ENCODE measurements around the gene KLHL21.
A peak's percentile ranks its signal among the peaks of the same experiment; 100 is the strongest.
"Not testable (repeated sequence)": the region's sequence is repeated elsewhere in the genome, so short reads cannot be mapped to it uniquely, and the experiment has no call there.

KLHL21 gene

DNA sequence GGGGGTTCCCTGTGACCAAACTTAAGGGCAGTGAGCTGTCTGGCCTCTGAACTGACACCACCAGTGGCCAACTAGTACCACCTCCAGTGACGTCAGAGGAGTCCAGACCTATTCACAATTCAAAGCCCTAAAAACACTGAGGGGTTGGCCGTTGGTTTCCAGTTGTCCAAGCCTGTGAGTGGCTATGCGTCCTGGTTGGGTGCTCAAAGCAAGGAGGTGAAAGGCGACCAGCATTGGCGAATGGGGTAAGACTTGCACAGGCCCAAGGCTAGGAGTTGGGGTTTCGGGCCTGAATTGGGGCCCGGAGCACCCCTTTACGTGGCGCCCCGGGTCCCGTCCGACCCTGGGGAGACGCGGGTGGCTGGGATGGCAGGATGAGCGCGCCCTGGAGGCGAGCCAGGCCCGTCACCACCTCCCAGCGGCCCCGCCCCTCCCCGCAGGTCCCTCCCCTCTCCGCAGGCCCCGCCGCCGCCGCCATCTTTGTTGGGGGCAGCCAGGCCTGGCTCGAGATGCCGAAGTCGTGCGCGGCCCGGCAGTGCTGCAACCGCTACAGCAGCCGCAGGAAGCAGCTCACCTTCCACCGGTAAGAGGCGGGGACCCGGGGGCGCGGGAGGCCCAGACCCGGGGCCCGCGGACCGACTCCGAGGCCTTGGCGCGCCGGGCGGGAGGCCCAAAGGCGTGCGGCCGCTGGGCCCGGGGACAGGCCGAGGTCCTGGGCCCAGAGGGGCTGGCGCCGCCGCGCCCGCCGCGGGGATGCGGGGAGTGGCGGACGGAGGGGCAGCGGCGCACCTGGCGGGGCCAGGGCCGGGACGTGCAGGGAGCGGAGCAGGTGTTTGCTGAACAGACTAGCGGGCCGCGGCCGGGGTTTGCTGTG is 22.3 kb upstream of the KLHL21 start, which contains the start of gene THAP3:
Gene THAP3, plus strand, starts transcription at position 159 of the 874 bp plus-strand sequence. Its CDS starts 351 bp downstream, at position 510.
- DNase-seq, result peak; percentile 92

DNA sequence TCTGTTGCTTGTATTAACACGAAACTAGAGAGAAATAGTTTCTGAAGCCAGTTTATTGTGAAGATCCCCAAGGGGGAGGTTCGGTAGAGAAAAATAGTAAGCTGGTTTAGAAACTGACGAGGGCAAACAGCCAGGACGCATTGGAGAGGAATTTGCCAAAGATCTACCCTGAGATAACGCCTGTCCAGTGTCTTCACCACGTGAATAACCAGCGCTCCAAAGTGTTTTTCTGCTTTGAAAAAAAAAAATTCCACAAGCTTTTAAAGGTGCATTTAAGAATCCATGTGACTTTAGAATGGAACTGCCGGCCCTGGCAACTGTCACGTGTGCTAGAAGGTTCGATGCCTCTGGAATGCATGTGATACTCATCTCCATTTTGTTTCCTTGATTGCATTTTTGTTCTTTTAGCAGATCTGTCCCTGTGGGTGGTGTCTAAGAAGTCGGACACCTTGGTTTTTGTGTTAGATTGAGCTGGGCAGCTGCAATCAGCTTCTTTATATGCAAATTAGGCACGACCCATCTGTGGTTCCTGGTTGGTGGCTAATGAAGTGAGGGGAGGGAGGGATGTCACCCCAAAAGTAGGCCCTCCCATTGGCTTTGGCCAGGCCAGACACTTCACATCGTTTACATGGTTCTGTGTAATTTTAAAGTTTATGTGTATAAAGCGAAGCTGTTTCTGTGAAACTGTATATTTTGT is 20.7 kb upstream of the KLHL21 start:
- no peak for DNase-seq

DNA sequence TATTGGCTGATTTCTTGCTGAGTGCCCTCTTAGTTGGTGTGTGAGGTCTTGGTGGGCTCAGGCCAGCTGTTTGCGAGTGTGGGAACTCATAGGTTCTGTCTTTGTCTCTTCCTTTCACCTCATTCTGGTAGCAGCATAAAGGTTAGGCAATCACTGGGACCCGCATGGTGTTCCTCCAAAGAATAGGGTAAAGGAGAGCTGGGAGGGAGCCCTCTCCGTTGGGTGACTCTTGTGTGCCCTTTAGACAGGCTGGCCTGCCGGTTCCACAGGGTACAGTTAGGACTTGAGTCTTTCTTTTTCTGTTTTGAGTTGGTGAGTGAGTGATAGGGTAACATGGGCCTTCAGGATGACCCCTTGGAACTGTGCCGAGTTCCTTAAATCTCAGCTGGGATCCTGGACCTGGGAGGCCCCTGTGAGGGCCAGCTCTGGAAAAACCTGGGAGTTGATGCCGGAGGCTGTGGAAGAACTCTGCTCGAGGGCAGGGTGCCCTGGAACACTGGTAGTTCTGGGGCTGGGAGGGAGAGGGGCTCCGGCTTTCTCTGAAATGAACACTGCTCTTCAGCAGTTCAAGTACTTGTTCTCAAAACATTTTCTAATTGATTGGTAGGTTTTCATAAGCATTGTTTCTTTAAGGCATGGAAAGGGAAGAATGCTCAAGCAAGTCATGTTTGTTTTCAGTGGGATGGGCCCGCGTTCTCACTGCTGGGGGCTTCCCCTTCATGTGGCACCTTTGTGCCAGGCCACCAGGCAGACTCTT is 19.9 kb upstream of the KLHL21 start:
- no peak for DNase-seq

DNA sequence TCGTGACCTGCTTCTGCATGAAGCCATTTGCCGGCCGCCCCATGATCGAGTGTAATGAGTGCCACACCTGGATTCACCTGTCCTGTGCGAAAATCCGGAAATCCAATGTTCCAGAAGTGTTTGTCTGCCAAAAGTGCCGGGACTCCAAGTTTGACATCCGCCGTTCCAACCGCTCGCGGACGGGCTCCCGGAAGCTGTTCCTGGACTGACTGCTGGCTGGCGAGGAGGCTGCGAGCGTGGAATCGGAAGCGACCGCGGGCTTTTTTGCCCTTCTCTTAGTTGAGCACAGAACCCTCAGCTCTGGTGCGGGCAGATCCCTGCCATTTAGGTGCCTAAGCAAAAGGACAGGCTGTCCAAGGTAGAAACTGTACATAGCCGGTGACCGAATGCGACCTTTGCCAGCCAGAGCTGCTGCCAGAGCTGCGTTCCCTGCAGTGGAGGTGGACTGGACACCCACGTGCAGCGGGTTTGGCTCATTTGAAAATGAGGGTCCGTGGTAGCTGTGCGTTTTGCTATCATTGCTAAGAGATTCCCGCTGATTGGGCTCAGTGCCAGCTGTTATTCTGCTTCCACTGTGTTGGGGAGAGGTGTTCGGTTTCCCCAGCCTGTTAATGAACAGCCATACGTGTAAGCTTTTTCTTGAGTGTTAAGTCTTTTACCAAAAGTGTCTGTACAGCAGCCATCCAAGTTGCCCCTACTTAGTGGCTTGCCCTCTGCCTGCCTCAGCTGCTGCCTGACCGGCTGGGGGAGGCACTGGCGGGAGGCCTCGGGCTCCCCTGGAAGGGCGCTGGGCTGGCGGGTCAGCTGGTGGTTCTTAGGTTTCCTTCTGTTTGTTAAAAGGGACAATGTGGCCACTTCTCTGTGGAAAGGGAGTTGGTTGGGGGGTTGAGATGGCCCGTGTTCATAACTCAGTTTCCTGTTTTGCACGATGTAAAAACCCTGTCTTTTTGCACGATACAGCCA is 19.0 kb upstream of the KLHL21 start:
- no peak for DNase-seq

DNA sequence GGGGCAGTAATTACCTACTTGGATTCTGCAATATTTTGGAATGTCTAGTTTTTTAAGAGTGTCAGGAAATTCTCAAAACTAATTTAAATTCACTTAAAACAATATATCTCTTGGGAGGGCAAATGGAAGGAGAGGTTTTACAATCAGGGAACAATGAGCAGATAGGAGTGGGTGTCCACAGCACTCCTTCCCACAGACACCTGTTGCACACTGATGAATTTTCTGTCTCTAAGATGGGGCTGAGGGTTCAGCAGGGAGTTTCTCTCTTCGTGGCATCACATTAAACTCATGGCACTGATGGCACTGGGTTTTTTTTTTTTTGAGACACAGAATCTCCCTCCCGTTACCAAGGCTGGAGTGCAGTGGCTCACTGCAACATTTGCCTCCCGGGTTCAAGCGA is 16.4 kb upstream of the KLHL21 start:
- no peak for DNase-seq

DNA sequence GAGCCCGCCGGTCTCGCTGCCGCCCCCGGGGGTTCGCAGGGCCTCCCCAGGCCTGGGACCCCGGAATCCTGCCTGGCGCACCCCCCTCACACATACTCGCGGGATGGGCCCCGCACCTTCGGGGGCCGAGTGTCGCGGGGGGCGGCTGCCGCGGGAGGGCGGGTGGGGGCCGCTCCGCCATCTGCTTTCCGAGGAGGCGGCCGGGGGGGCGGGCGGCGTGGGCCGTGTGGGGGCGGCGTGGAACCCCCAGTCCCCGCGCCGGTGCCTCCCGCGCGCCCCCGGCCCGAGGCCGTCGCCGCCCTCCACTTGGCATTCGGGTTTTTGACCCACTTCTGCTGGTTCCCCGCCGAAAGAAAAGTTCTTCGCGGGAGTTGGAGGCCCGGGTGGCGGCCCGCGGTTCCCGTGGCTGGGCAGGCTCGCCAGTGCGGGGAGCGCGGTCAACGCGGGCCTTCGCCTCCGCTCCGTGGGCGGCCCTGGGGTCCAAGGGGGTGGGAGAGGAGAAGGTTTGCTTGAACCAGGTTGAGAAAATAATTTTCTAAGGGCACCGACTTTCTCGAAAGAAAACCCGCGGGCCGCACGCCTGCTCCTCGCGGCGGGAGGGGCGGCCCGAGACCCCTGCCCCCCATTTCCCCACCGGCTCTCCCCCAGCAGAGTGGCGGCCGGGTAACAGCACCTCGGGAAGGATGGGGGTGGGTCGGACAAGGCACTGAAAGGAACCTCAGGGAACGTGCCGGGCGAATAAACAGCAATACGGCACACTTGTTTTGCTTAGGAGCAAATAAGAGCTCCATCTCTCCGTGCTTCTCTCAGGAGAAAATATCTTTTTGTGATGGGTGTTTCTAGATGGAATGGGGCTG is 12.5 kb upstream of the KLHL21 start:
- DNase-seq, result peak; percentile 42

GRCh38 chr1:6614019-6614928 is 11.6 kb upstream of the KLHL21 start:
- DNase-seq, result no peak

DNA sequence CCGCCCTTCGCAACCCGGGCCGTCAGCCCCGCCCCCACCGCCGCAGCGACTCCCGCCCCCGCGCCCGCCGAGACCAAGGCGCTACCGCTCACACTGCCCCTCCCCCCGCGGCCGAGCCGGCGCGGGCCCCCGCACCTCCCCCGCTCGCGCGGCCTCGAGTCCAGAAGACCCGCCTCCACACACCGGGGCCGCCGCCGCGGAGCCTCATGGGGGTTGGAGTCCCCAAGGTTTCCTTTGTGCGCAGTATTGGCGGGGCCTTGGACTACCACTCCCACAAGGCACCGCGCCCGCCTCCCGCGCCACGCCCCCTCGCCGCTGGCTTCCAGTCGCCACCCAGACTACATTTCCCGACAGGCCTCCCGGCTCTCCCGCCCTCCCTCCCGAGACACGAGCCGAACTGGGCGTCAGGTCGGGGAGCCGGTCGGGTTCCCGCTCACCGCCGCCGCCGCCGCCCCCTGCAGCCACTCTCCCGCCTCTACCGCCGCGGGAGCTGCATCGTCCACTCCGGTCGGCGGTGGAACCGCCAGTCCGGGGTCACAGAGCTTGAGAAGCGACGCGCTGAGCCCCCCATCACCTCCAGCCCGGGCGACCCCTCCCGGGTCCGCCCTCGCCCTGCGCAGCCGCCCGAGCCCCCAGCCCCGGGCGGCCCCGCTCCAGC is 10.8 kb upstream of the KLHL21 start, which contains the start of gene PHF13:
Gene PHF13, plus strand, starts transcription at position 371 of the 658 bp plus-strand sequence. CDS start 336 bp downstream, outside the sequence.
- DNase-seq, result peak; percentile 99

- DNase-seq, result peak; percentile 82
Observed at GRCh38 chr1:6612641-6613360, 10.1 kb upstream of the KLHL21 start.

- DNase-seq, result no peak
Observed at GRCh38 chr1:6603915-6604558, 1.4 kb upstream of the KLHL21 start.

GRCh38 chr1:6603238-6603914 is 707 bp upstream of the KLHL21 start:
- peak; percentile 87 for DNase-seq

DNA sequence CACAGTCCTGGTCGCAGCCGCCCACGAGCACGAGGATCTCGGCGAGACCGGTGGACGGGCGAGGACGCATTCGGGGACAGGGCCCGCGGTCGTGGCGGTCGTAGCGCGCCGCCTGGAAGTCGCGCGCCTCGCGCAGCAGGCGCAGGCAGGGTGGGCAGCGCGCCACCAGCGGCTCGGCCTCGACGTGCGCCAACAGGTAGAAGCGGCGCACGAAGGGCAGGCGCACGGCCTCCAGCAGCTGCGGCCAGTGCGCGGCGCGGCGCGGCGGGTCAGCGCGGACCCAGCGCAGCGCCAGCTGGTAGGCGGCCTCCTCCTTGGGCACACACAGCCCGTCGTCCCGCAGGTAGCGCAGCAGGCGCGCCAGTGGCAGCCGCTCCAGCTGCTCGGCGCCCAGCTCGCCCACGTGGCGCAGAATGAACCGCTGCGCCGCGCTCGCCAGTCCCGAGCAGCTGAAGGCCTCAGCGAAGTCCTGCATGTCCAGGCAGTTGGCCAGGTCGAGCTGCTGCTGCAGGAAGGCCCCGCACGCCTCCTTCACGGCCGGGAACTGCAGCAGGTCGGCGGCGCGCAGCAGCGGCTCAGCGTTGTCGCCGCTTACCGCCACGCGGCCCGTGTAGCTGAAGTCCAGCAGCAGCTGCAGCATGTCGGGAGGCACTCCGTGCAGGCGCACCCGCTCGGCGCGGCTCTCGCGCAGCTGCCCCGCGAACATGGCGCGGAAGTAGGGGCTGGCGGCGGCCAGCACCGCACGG is 573 bp downstream of the KLHL21 start:
- peak; percentile 90 for DNase-seq

DNA sequence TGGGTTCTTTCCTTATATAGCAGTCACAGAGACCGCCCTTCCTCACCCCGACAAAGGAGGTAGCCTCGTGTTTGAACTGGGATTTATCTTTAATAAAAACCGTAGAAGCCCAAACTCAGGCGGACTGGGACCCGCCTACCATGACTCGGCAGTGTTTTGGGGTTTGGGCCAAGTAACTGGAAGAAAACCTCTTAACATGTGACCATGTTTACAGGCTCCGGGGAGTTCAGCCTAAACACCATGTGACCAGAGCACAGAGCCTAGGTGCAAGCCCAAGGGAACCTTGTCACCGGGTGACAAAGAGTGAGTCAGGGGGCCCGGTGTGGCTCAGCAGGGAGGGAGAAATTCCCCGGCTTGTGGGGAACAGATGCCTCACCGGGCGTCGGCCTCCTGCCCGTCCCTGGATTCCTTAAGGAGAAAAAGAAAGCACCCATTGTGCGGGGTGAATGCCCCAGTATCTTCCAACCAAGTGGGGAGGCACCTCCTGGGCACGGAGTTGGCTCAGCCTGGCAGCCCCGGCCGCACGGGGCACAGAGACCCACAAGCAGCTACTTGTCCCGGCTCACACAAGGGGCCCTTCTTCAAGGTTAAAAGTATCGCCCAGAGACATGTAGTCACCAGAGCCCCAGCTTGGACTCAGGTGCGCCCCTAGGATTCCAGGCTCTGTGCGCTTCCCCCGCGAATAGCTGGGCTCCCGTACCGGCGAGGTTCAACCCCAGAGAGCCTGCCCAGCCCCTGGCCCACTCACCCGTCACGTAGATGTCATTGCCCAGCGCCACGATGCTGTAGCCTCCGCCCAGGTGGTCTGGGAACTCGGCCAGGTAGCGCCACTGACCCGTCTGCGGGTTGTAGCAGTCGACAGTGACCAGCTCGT is 1.4 kb downstream of the KLHL21 start:
- peak; percentile 66 for DNase-seq

- DNase-seq, result no peak
Observed at GRCh38 chr1:6600410-6601048, 2.1 kb downstream of the KLHL21 start.

DNA sequence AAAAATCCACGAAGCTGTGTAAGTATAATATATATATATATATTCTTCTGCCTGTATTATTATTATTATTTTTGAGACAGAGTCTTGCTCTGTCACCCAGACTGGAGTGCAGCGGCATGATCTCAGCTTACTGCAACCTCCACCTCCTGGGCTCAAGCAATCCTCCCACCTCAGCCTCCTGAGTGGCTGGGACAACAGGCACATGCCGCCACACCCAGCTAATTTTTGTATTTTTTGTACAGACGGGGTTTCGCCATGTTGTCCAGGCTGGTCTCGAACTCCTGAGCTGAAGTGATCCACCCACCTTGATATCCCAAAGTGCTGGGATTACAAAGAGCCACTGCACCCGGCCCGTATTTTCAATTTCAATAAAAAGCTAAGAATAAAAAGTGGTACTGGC is 2.7 kb downstream of the KLHL21 start:
- not testable (repeated sequence) for DNase-seq

Measured in retina (tissue), 1 donor.